ENCODE results near the gene MRFAP1L1. TPM values are rescaled to one million over a fixed set of nuclear protein-coding genes. Genes with fewer than 3 reads are reported as not detected.

The MRFAP1L1 gene
- total and polyA plus RNA-seq, 5 donors, result 51.9 to 73.4 (median 54.3) TPM

GRCh38 chr4:6750286-6751221 is 40.9 kb upstream of the MRFAP1L1 start:
- peak in 1 of 3 donors; percentile 55 for DNase-seq
- ATAC-seq, result no peak
- peaks cover 12% of the 10 kb centered on the region for H3K4me1 ChIP-seq (ENCODE audit: control insufficient read depth, insufficient read depth, low read length)
- H3K9me3 ChIP-seq (ENCODE audit: control insufficient read depth, low read length), result no peaks in the 10 kb centered on the region
- H3K4me3 ChIP-seq (ENCODE audit: low read length), result no peak overlapping the region
- 83% methylated on average over 23 of the region's 23 CpGs for WGBS
- H3K27ac ChIP-seq (ENCODE audit: low read length), result no peak overlapping the region
- H3K27me3 ChIP-seq (ENCODE audit: control insufficient read depth, insufficient read depth), result no peaks in the 10 kb centered on the region
- intact Hi-C loops (cut with DNase I), result no loop called here

GRCh38 chr4:6749340-6750171 is 39.9 kb upstream of the MRFAP1L1 start:
- H3K4me3 ChIP-seq (ENCODE audit: low read length), result no peak overlapping the region
- intact Hi-C loops (cut with DNase I), result no loop called here
- no peaks in the 10 kb centered on the region for H3K27me3 ChIP-seq (ENCODE audit: control insufficient read depth, insufficient read depth)
- H3K9me3 ChIP-seq (ENCODE audit: control insufficient read depth, low read length), result no peaks in the 10 kb centered on the region
- DNase-seq, result peak; percentile 88 to 92 (median 89)
- WGBS, result 50% methylated on average over 25 of the region's 25 CpGs
- peak; percentile 78 to 89 for ATAC-seq
- peaks cover 9% of the 10 kb centered on the region for H3K4me1 ChIP-seq (ENCODE audit: control insufficient read depth, insufficient read depth, low read length)
- H3K27ac ChIP-seq (ENCODE audit: low read length), result peak overlapping the region; percentile 13

GRCh38 chr4:6748286-6748685 is 38.6 kb upstream of the MRFAP1L1 start:
- ATAC-seq, result no peak
- 87% methylated on average over 9 of the region's 9 CpGs for WGBS
- H3K27ac ChIP-seq (ENCODE audit: low read length), result no peak overlapping the region

GRCh38 chr4:6747294-6748051 is 37.8 kb upstream of the MRFAP1L1 start:
- ATAC-seq, result peak; percentile 71 to 73
- intact Hi-C loops (cut with DNase I), result no loop called here
- Histone ChIP-seq H3K9me3 (ENCODE audit: control insufficient read depth, low read length) (no peaks in the 10 kb centered on the region), H3K27ac (ENCODE audit: low read length) (peak overlapping the region; percentile 73), H3K4me1 (ENCODE audit: control insufficient read depth, insufficient read depth, low read length) (peaks cover 9% of the 10 kb centered on the region), H3K4me3 (ENCODE audit: low read length) (no peak overlapping the region), H3K27me3 (ENCODE audit: control insufficient read depth, insufficient read depth) (no peaks in the 10 kb centered on the region)
- 46% methylated on average over 11 of the region's 11 CpGs for WGBS
- peak; percentile 68 to 87 (median 87) for DNase-seq

More at GRCh38 chr4:6748286-6748685, 38.6 kb upstream of the MRFAP1L1 start:
- H3K27me3 ChIP-seq (ENCODE audit: control insufficient read depth, insufficient read depth), result no peaks in the 10 kb centered on the region
- H3K4me1 ChIP-seq (ENCODE audit: control insufficient read depth, insufficient read depth, low read length), result peaks cover 9% of the 10 kb centered on the region
- intact Hi-C loops (cut with DNase I), result no loop called here
- no peaks in the 10 kb centered on the region for H3K9me3 ChIP-seq (ENCODE audit: control insufficient read depth, low read length)
- no peak for DNase-seq
- H3K4me3 ChIP-seq (ENCODE audit: low read length), result no peak overlapping the region

GRCh38 chr4:6746721-6747293 is 37.1 kb upstream of the MRFAP1L1 start:
- H3K9me3 ChIP-seq (ENCODE audit: control insufficient read depth, low read length), result no peaks in the 10 kb centered on the region
- WGBS, result 38% methylated on average over 20 of the region's 20 CpGs

GRCh38 chr4:6742989-6743388 is 33.3 kb upstream of the MRFAP1L1 start:
- Histone ChIP-seq H3K27me3 (ENCODE audit: control insufficient read depth, insufficient read depth) (no peaks in the 10 kb centered on the region), H3K9me3 (ENCODE audit: control insufficient read depth, low read length) (no peaks in the 10 kb centered on the region), H3K27ac (ENCODE audit: low read length) (no peak overlapping the region), H3K4me1 (ENCODE audit: control insufficient read depth, insufficient read depth, low read length) (peaks cover 9% of the 10 kb centered on the region), H3K4me3 (ENCODE audit: low read length) (no peak overlapping the region)
- DNase-seq (no peak), ATAC-seq (no peak)
- intact Hi-C loops (cut with DNase I), result no loop called here
- WGBS, result 77% methylated on average over 11 of the region's 11 CpGs

More at GRCh38 chr4:6746721-6747293, 37.1 kb upstream of the MRFAP1L1 start:
- Histone ChIP-seq H3K27ac (ENCODE audit: low read length) (peak overlapping the region; percentile 73), H3K27me3 (ENCODE audit: control insufficient read depth, insufficient read depth) (no peaks in the 10 kb centered on the region), H3K4me3 (ENCODE audit: low read length) (no peak overlapping the region), H3K4me1 (ENCODE audit: control insufficient read depth, insufficient read depth, low read length) (peaks cover 9% of the 10 kb centered on the region)
- ATAC-seq (peak; percentile 40 to 67), DNase-seq (peak in 2 of 3 donors; percentile 83)
- intact Hi-C loops (cut with DNase I), result no loop called here

- no peak for DNase-seq
- WGBS, result 69% methylated on average over 2 of the region's 2 CpGs
- Histone ChIP-seq H3K27ac (ENCODE audit: low read length) (no peak overlapping the region), H3K27me3 (ENCODE audit: control insufficient read depth, insufficient read depth) (no peaks in the 10 kb centered on the region), H3K9me3 (ENCODE audit: control insufficient read depth, low read length) (no peaks in the 10 kb centered on the region), H3K4me3 (ENCODE audit: low read length) (no peak overlapping the region), H3K4me1 (ENCODE audit: control insufficient read depth, insufficient read depth, low read length) (peaks cover 6% of the 10 kb centered on the region)
- intact Hi-C loops (cut with DNase I), result no loop called here
- no peak for ATAC-seq
Measured at GRCh38 chr4:6742507-6742906, 32.8 kb upstream of the MRFAP1L1 start.

- Histone ChIP-seq H3K27me3 (ENCODE audit: control insufficient read depth, insufficient read depth) (no peaks in the 10 kb centered on the region), H3K4me1 (ENCODE audit: control insufficient read depth, insufficient read depth, low read length) (no peaks in the 10 kb centered on the region), H3K9me3 (ENCODE audit: control insufficient read depth, low read length) (no peaks in the 10 kb centered on the region), H3K27ac (ENCODE audit: low read length) (no peak overlapping the region), H3K4me3 (ENCODE audit: low read length) (no peak overlapping the region)
- intact Hi-C loops (cut with DNase I), result no loop called here
- no peak for ATAC-seq
- 85% methylated on average over 8 of the region's 8 CpGs for WGBS
- no peak for DNase-seq
Measured at GRCh38 chr4:6740347-6740746, 30.7 kb upstream of the MRFAP1L1 start.

GRCh38 chr4:6739920-6740319 is 30.3 kb upstream of the MRFAP1L1 start:
- 85% methylated on average over 4 of the region's 4 CpGs for WGBS
- intact Hi-C loops (cut with DNase I), result no loop called here

GRCh38 chr4:6734165-6734786 is 24.6 kb upstream of the MRFAP1L1 start:
- WGBS, result 80% methylated on average over 16 of the region's 16 CpGs
- no peaks in the 10 kb centered on the region for H3K27me3 ChIP-seq (ENCODE audit: control insufficient read depth, insufficient read depth)
- intact Hi-C loops (cut with DNase I), result no loop called here

More at GRCh38 chr4:6739920-6740319, 30.3 kb upstream of the MRFAP1L1 start:
- H3K9me3 ChIP-seq (ENCODE audit: control insufficient read depth, low read length), result no peaks in the 10 kb centered on the region
- H3K4me1 ChIP-seq (ENCODE audit: control insufficient read depth, insufficient read depth, low read length), result no peaks in the 10 kb centered on the region
- no peaks in the 10 kb centered on the region for H3K27me3 ChIP-seq (ENCODE audit: control insufficient read depth, insufficient read depth)
- H3K4me3 ChIP-seq (ENCODE audit: low read length), result no peak overlapping the region
- no peak for ATAC-seq
- no peak overlapping the region for H3K27ac ChIP-seq (ENCODE audit: low read length)
- no peak for DNase-seq

More at GRCh38 chr4:6734165-6734786, 24.6 kb upstream of the MRFAP1L1 start:
- H3K4me1 ChIP-seq (ENCODE audit: control insufficient read depth, insufficient read depth, low read length), result no peaks in the 10 kb centered on the region
- H3K9me3 ChIP-seq (ENCODE audit: control insufficient read depth, low read length), result no peaks in the 10 kb centered on the region
- no peak overlapping the region for H3K27ac ChIP-seq (ENCODE audit: low read length)
- ATAC-seq (no peak), DNase-seq (no peak)
- no peak overlapping the region for H3K4me3 ChIP-seq (ENCODE audit: low read length)

Data from right cardiac atrium (tissue), 5 donors.